ENCODE results near the gene DPP4. TPM values are rescaled to one million over a fixed set of nuclear protein-coding genes. Genes with fewer than 3 reads are reported as not detected.
"Not testable (repeated sequence)": the region's sequence is repeated elsewhere in the genome, so short reads cannot be mapped to it uniquely, and the experiment has no call there.

DPP4 gene
- total RNA-seq, 1 experiment from 2014 or later: 27.6 TPM

- Mint-ChIP-seq H3K27me3 (ENCODE audit: unreplicated experiment) (no peaks in the 10 kb centered on the region), H3K4me3 (ENCODE audit: low read depth, unreplicated experiment) (no peak overlapping the region), H3K27ac (ENCODE audit: unreplicated experiment) (no peak overlapping the region), H3K4me1 (ENCODE audit: low read depth, unreplicated experiment) (peaks cover 1% of the 10 kb centered on the region), H3K9me3 (ENCODE audit: low read depth, unreplicated experiment) (no peaks in the 10 kb centered on the region), H3K36me3 (ENCODE audit: insufficient read depth, unreplicated experiment) (no peaks in the 10 kb centered on the region)
- CTCF ChIA-PET: no interaction called here
- DNase-seq: no peak
- intact Hi-C loops (cut with micrococcal nuclease; ENCODE audit: unreplicated experiment): no loop called here
- TF ChIP-seq CTCF (IDR thresholded peaks at IDR 0.05; ENCODE audit: unreplicated experiment): no peak
- no TSS peak for BruUV-seq (replicated peaks)
Observed at GRCh38 chr2:162050513-162050961, 23.5 kb downstream of the DPP4 start.

- H3K27me3 Mint-ChIP-seq (ENCODE audit: unreplicated experiment); DNase-seq; H3K9me3 Mint-ChIP-seq (ENCODE audit: low read depth, unreplicated experiment); CTCF ChIA-PET; H3K4me1 Mint-ChIP-seq (ENCODE audit: low read depth, unreplicated experiment); H3K36me3 Mint-ChIP-seq (ENCODE audit: insufficient read depth, unreplicated experiment); intact Hi-C loops (cut with micrococcal nuclease; ENCODE audit: unreplicated experiment); BruUV-seq (replicated peaks); H3K27ac Mint-ChIP-seq (ENCODE audit: unreplicated experiment); H3K4me3 Mint-ChIP-seq (ENCODE audit: low read depth, unreplicated experiment): not testable (repeated sequence)
Observed at GRCh38 chr2:162049089-162049488, 24.9 kb downstream of the DPP4 start.

GRCh38 chr2:162044586-162044985 lies 29.4 kb downstream of the DPP4 start:
- H3K36me3 Mint-ChIP-seq (ENCODE audit: insufficient read depth, unreplicated experiment): no peaks in the 10 kb centered on the region
- H3K9me3 Mint-ChIP-seq (ENCODE audit: low read depth, unreplicated experiment): no peaks in the 10 kb centered on the region
- no peak for DNase-seq
- no peak overlapping the region for H3K4me3 Mint-ChIP-seq (ENCODE audit: low read depth, unreplicated experiment)
- intact Hi-C loops (cut with micrococcal nuclease; ENCODE audit: unreplicated experiment): no loop called here
- no peak for TF ChIP-seq CTCF (IDR thresholded peaks at IDR 0.05; ENCODE audit: unreplicated experiment)
- H3K4me1 Mint-ChIP-seq (ENCODE audit: low read depth, unreplicated experiment): no peaks in the 10 kb centered on the region
- no peak overlapping the region for H3K27ac Mint-ChIP-seq (ENCODE audit: unreplicated experiment)
- BruUV-seq (replicated peaks): no TSS peak
- CTCF ChIA-PET: no interaction called here
- no peaks in the 10 kb centered on the region for H3K27me3 Mint-ChIP-seq (ENCODE audit: unreplicated experiment)

- no TSS peak for BruUV-seq (replicated peaks)
- no peak overlapping the region for H3K4me3 Mint-ChIP-seq (ENCODE audit: low read depth, unreplicated experiment)
- TF ChIP-seq CTCF (IDR thresholded peaks at IDR 0.05; ENCODE audit: unreplicated experiment): no peak
- no peak overlapping the region for H3K27ac Mint-ChIP-seq (ENCODE audit: unreplicated experiment)
- H3K36me3 Mint-ChIP-seq (ENCODE audit: insufficient read depth, unreplicated experiment): no peaks in the 10 kb centered on the region
- H3K4me1 Mint-ChIP-seq (ENCODE audit: low read depth, unreplicated experiment): no peaks in the 10 kb centered on the region
- intact Hi-C loops (cut with micrococcal nuclease; ENCODE audit: unreplicated experiment): no loop called here
- H3K27me3 Mint-ChIP-seq (ENCODE audit: unreplicated experiment): no peaks in the 10 kb centered on the region
- CTCF ChIA-PET: no interaction called here
- H3K9me3 Mint-ChIP-seq (ENCODE audit: low read depth, unreplicated experiment): no peaks in the 10 kb centered on the region
- no peak for DNase-seq
Observed at GRCh38 chr2:162043132-162043531, 30.9 kb downstream of the DPP4 start.

GRCh38 chr2:162041485-162041884 lies 32.5 kb downstream of the DPP4 start:
- DNase-seq: no peak
- no peak for TF ChIP-seq CTCF (IDR thresholded peaks at IDR 0.05; ENCODE audit: unreplicated experiment)
- Mint-ChIP-seq H3K27me3 (ENCODE audit: unreplicated experiment) (no peaks in the 10 kb centered on the region), H3K4me1 (ENCODE audit: low read depth, unreplicated experiment) (no peaks in the 10 kb centered on the region), H3K4me3 (ENCODE audit: low read depth, unreplicated experiment) (no peak overlapping the region), H3K36me3 (ENCODE audit: insufficient read depth, unreplicated experiment) (no peaks in the 10 kb centered on the region), H3K27ac (ENCODE audit: unreplicated experiment) (no peak overlapping the region), H3K9me3 (ENCODE audit: low read depth, unreplicated experiment) (no peaks in the 10 kb centered on the region)
- BruUV-seq (replicated peaks): no TSS peak
- CTCF ChIA-PET: no interaction called here
- intact Hi-C loops (cut with micrococcal nuclease; ENCODE audit: unreplicated experiment): no loop called here
